Karpas-422 (cell line): ENCODE results near the gene SLC25A44. TPM values are rescaled to one million over a fixed set of nuclear protein-coding genes. Genes with fewer than 3 reads are reported as not detected.
"Not testable (repeated sequence)": the region's sequence is repeated elsewhere in the genome, so short reads cannot be mapped to it uniquely, and the experiment has no call there.

Experiments
- DNase-seq: peaks from one replicate; pipeline ENCODE4 v3.0.0-alpha.2; 2015
- H2AFZ ChIP-seq: fragments of 200-600 bp; sonication (generic); 2 replicates; pipeline ENCODE4 v1.6.1; 2014; ENCODE audit warnings: antibody characterized with exemption, low read length, mixed read lengths
- H3K27ac ChIP-seq: fragments of 200-600 bp; sonication (generic); 2 replicates; pipeline ENCODE4 v1.5.1; 2014; ENCODE audit warnings: mild to moderate bottlenecking, low read length, moderate library complexity
- H3K27me3 ChIP-seq: fragments of 200-600 bp; sonication (generic); 2 replicates; pipeline ENCODE4 v1.6.1; 2014; ENCODE audit warnings: low read length, mixed read lengths
- H3K36me3 ChIP-seq: fragments of 200-600 bp; sonication (generic); 2 replicates; pipeline ENCODE4 v1.6.1; 2014; ENCODE audit warnings: low read length, mixed read lengths; ENCODE audit not compliant: insufficient read depth
- H3K4me1 ChIP-seq: fragments of 200-600 bp; sonication (generic); 2 replicates; pipeline ENCODE4 v1.6.1; 2014; ENCODE audit warnings: mild to moderate bottlenecking, low read length, mixed read lengths
- H3K4me2 ChIP-seq: fragments of 200-600 bp; sonication (generic); 2 replicates; pipeline ENCODE4 v1.6.1; 2014; ENCODE audit warnings: low read length, low read depth, mild to moderate bottlenecking; ENCODE audit not compliant: poor library complexity, severe bottlenecking
- H3K4me3 ChIP-seq: fragments of 200-600 bp; sonication (generic); 2 replicates; pipeline ENCODE4 v1.5.1; 2014; ENCODE audit warnings: mild to moderate bottlenecking, antibody characterized with exemption, low read length, mixed read lengths
- H3K79me2 ChIP-seq: fragments of 200-600 bp; sonication (generic); 2 replicates; pipeline ENCODE4 v1.6.1; 2014; ENCODE audit warnings: mild to moderate bottlenecking, low read length, mixed read lengths
- H3K9ac ChIP-seq: fragments of 200-600 bp; sonication (generic); 2 replicates; pipeline ENCODE4 v1.6.0; 2014; ENCODE audit warnings: low read length
- H3K9me2 ChIP-seq: fragments of 200-600 bp; sonication (generic), shearing (Covaris generic); replicated peaks from 2 replicates; pipeline ENCODE4 v1.6.0; 2014; ENCODE audit warnings: mild to moderate bottlenecking, low read length, moderate library complexity; ENCODE audit not compliant: insufficient read depth
- H3K9me3 ChIP-seq: fragments of 300-700, 200-600 bp; sonication (generic); 2 replicates; pipeline ENCODE4 v1.6.1; 2014; ENCODE audit warnings: low read length, mixed read lengths
- H4K20me1 ChIP-seq: fragments of 200-600 bp; sonication (generic); 2 replicates; pipeline ENCODE4 v1.6.1; 2014; ENCODE audit warnings: mild to moderate bottlenecking, antibody characterized with exemption, low read length, low read depth; ENCODE audit not compliant: insufficient read depth
- total RNA-seq: library from RNA; depleted of rRNA; stranded (reverse); fragments of >200 nt; shearing (Covaris generic); gene quantifications from 2 replicates; pipeline ENCODE4 v1.2.3, GENCODE V29; 2014; ENCODE audit warnings: low replicate concordance

Gene SLC25A44
- total RNA-seq, 1 experiment from 2014 or later: 24.0 TPM

DNA sequence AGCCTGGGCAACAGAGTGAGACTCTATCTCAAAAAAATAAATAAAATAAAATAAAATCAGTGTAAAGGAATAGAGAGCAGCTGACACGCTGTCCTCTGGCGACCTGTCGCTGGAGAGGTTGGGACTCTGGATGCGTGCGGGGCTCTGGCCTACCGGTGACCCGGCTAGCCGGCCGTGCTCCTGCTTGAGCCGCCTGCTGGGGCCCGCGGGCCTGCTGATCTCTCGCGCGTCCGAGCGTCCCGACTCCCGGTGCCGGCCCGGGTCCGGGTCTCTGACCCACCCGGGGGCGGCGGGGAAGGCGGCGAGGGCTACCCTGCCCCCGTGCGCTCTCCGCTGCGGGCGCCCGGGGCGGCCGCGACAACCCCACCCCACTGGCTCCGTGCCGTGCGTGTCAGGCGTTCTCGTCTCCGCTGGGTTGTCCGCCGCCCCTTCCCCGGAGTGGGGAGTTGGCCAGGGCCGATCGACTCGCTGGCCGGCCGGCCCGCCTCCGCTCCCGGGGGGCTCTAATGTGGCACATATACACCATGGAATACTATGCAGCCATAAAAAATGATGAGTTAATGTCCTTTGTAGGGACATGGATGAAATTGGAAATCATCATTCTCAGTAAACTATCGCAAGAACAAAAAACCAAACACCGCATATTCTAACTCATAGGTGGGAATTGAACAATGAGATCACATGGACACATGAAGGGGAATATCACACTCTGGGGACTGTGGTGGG, 22.6 kb downstream of the SLC25A44 start:
- not testable (repeated sequence) for H3K4me2 ChIP-seq, H3K36me3 ChIP-seq, H3K4me3 ChIP-seq, H3K27me3 ChIP-seq, H2AFZ ChIP-seq, DNase-seq, H3K27ac ChIP-seq, H3K9me2 ChIP-seq, H3K9me3 ChIP-seq, H3K9ac ChIP-seq, H4K20me1 ChIP-seq
- Histone ChIP-seq H3K4me1 (peaks cover 19% of the 10 kb centered on the region), H3K79me2 (peaks cover 27% of the 10 kb centered on the region)

DNA sequence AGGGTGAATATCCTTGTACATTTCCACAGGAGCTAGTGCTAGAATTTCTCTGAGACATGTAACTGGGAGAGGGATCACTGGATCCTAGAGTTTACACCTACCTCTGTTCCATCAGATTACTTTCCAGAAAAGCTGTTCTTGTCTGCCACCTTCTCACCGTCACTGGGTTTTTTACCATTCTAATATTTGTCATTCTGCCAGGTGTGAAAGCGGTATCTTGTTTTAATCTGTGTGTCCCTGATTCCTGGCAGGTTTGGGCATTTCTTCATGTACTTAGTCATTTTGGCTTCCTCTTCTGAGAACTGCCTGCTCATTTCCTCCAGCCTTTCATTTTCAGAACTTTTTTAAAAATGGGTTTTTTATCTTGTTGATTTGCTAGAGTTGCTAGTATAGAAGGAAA, 24.0 kb downstream of the SLC25A44 start:
- Histone ChIP-seq H4K20me1 (no peaks in the 10 kb centered on the region), H2AFZ (no peak overlapping the region), H3K27ac (no peak overlapping the region), H3K9me2 (no peaks in the 10 kb centered on the region), H3K79me2 (peaks cover 27% of the 10 kb centered on the region), H3K9me3 (no peaks in the 10 kb centered on the region), H3K9ac (no peak overlapping the region), H3K27me3 (no peaks in the 10 kb centered on the region), H3K4me1 (peaks cover 10% of the 10 kb centered on the region), H3K36me3 (no peaks in the 10 kb centered on the region), H3K4me3 (no peak overlapping the region), H3K4me2 (no peak overlapping the region)
- DNase-seq: no peak

DNA sequence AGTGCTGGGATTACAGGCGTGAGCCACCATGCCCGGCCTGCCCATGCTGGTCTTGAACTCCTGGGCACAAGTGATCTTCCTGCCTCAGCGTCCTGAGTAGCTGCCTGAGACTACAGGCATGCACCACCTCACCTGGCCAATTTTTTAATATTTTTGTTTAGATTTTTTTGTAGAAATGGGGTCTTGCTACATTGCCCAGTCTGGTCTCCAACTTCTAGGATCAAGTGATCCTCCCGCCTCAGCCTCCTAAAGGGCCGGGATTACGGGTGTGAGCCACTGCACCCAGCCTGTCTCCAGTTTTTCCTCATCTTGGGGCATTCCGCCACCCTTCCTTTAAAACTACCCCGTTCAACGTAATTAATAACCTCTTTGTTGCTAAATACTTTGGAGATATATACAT, 26.3 kb downstream of the SLC25A44 start:
- Histone ChIP-seq H3K79me2 (peaks cover 9% of the 10 kb centered on the region), H3K9me2 (no peaks in the 10 kb centered on the region), H3K4me3 (no peak overlapping the region)

DNA sequence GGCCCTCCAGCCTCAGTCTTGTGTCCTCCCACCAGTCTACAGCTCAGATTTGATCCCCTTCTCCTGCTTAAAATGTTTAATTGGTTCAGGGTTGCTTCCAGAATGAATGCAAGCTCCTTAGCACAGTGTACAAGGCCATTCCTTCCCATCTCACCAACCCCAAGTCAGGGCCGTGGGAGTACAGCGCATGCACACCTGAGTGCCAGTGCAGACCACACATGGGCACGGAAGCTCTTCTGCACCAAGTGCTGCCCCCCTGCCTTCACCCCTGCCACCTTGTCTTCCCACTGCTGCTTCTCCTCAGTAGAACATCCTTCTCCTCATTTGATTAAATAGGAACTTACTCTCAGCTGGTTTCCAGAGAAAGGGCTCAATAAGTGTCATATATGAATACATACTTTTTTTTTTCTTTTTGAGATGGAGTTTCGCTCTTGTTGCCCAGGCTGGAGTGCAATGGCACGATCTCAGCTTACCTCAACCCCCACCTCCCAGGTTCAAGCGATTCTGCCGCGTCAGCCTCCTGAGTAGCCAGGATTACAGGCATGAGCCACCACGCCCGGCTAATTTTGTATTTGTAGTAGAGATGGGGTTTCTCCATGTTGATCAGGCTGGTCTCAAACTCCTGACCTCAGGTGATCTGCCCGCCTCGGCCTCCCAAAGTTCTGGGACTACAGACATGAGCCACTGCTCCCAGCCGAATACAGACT, 28.2 kb downstream of the SLC25A44 start:
- H3K36me3 ChIP-seq: 0 out of 2 replicates have a peak, but pooled peaks cover 3% of the 10 kb centered on the region
- no peak overlapping the region for H2AFZ ChIP-seq
- peaks cover 8% of the 10 kb centered on the region; the same call in 1 of the 2 replicates for H3K79me2 ChIP-seq
- no peaks in the 10 kb centered on the region for H3K9me2 ChIP-seq
- no peaks in the 10 kb centered on the region for H4K20me1 ChIP-seq
- H3K27ac ChIP-seq: no peak overlapping the region
- no peak overlapping the region for H3K4me2 ChIP-seq
- no peaks in the 10 kb centered on the region for H3K9me3 ChIP-seq
- no peaks in the 10 kb centered on the region for H3K4me1 ChIP-seq
- no peaks in the 10 kb centered on the region for H3K27me3 ChIP-seq
- H3K9ac ChIP-seq: no peak overlapping the region
- no peak for DNase-seq
- no peak overlapping the region for H3K4me3 ChIP-seq

More for the DNA sequence above, 26.3 kb downstream of the SLC25A44 start:
- no peak overlapping the region for H3K9ac ChIP-seq
- no peak overlapping the region for H3K4me2 ChIP-seq
- no peaks in the 10 kb centered on the region for H3K4me1 ChIP-seq
- no peaks in the 10 kb centered on the region for H3K36me3 ChIP-seq
- no peak overlapping the region for H3K27ac ChIP-seq
- no peak overlapping the region for H2AFZ ChIP-seq
- no peaks in the 10 kb centered on the region for H3K9me3 ChIP-seq
- no peaks in the 10 kb centered on the region for H4K20me1 ChIP-seq
- no peaks in the 10 kb centered on the region for H3K27me3 ChIP-seq
- no peak for DNase-seq

DNA sequence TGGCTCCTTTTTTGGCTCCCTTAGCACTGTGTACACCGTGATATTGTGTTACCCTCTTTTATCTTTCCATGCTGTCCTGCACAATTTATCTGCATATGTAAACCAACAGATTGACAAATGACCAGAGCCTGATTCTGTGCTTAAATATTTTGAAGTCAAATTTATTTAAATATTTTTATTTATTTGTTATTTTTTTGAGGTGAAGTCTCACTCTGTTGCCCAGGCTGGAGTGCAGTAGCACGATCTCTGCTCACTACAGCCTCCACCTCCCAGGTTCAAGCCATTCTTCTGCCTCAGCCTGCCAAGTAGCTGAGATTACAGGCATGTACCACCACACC, 31.7 kb downstream of the SLC25A44 start:
- Histone ChIP-seq H3K9me2 (no peaks in the 10 kb centered on the region), H3K27ac (no peak overlapping the region), H3K9ac (no peak overlapping the region), H3K4me1 (no peaks in the 10 kb centered on the region), H3K4me2 (no peak overlapping the region), H3K4me3 (no peak overlapping the region), H3K79me2 (no peaks in the 10 kb centered on the region), H3K36me3 (0 out of 2 replicates have a peak, but pooled peaks cover 3% of the 10 kb centered on the region), H3K27me3 (no peaks in the 10 kb centered on the region), H3K9me3 (no peaks in the 10 kb centered on the region), H4K20me1 (no peaks in the 10 kb centered on the region), H2AFZ (no peak overlapping the region)
- no peak for DNase-seq

DNA sequence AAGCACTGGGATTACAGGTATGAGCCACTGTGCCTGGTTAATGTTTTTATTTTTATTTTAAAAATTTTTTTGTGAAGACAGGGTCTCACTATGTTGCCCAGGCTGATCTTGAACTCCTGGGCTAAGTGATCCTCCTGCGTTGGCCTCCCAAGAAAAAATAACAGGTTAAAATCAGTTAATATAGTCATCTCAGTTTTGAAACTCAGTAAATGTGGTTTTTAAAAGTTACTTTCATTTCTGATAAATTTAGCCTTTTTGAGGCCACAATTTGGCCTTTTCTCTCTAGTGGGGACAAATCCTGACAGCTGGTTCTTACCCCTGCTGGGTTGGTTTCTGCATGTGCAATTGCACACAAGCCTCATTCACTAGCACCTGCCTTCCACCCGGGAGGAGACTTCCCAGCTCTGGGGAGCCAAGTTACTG, 32.2 kb downstream of the SLC25A44 start:
- H3K9me3 ChIP-seq: no peaks in the 10 kb centered on the region
- 0 out of 2 replicates have a peak, but pooled peaks cover 3% of the 10 kb centered on the region for H3K36me3 ChIP-seq
- no peak for DNase-seq
- H3K79me2 ChIP-seq: no peaks in the 10 kb centered on the region
- no peak overlapping the region for H3K4me3 ChIP-seq
- no peaks in the 10 kb centered on the region for H3K9me2 ChIP-seq
- no peak overlapping the region for H2AFZ ChIP-seq
- no peak overlapping the region for H3K27ac ChIP-seq
- H3K27me3 ChIP-seq: no peaks in the 10 kb centered on the region
- no peak overlapping the region for H3K9ac ChIP-seq
- H4K20me1 ChIP-seq: no peaks in the 10 kb centered on the region
- H3K4me1 ChIP-seq: no peaks in the 10 kb centered on the region
- H3K4me2 ChIP-seq: no peak overlapping the region

DNA sequence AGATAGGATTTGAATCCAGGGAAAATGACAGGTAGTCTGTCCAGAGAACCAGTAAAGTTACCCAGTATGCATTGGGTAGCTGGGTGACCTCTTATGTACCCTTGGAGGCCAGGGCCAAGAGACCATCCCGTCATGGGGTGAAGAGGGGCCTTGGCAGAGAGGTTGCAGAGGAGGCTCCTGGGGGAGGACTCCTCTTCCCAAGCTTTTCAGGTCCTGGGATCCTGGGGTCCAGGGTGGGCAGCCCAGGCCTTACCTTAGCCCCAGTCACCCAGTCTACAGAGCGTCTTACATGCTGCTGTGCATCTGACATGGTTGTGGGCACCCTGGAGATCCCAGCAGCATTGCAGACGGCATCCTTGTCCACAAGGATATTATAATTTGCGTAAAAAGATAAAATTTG, 32.9 kb downstream of the SLC25A44 start:
- Histone ChIP-seq H4K20me1 (no peaks in the 10 kb centered on the region), H3K4me1 (no peaks in the 10 kb centered on the region), H3K27me3 (no peaks in the 10 kb centered on the region), H3K9me3 (no peaks in the 10 kb centered on the region), H2AFZ (no peak overlapping the region), H3K27ac (no peak overlapping the region), H3K4me2 (no peak overlapping the region), H3K79me2 (no peaks in the 10 kb centered on the region), H3K4me3 (no peak overlapping the region), H3K9me2 (no peaks in the 10 kb centered on the region), H3K9ac (no peak overlapping the region), H3K36me3 (0 out of 2 replicates have a peak, but pooled peaks cover 3% of the 10 kb centered on the region)
- no peak for DNase-seq

DNA sequence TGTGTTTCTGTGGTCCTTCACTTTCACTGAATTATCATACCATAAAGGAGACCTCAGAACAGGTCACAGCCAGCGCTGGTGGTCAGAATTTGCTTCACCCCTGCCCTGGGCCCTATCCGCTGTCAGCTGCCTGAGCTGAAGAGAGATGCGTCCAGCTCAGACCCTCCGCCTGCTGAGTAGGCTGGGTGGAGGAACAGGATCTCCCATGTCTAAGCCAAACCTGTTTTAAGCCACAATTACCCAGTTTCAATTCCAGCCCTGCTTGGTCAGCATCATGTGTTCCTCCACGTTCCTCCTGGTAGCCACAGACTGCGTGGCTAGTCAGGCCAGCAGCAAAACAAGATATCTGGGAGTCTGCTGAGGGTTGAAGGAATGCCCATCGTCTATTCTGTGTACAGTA, 34.6 kb downstream of the SLC25A44 start:
- Histone ChIP-seq H3K9me3 (no peaks in the 10 kb centered on the region), H3K27ac (no peak overlapping the region), H3K4me1 (0 out of 2 replicates have a peak, but pooled peaks cover 5% of the 10 kb centered on the region), H3K4me2 (no peak overlapping the region), H3K27me3 (no peaks in the 10 kb centered on the region), H3K36me3 (0 out of 2 replicates have a peak, but pooled peaks cover 3% of the 10 kb centered on the region), H3K4me3 (no peak overlapping the region), H3K9ac (no peak overlapping the region), H2AFZ (no peak overlapping the region), H3K79me2 (no peaks in the 10 kb centered on the region), H3K9me2 (no peaks in the 10 kb centered on the region), H4K20me1 (no peaks in the 10 kb centered on the region)
- DNase-seq: no peak
